GM13977 (cell line): Measurements from ENCODE around the gene FAM20C.

Source experiments
- DNase-seq: peaks from one replicate; pipeline ENCODE4 v3.0.0; 2012; ENCODE audit warnings: low spot score
- in situ Hi-C: fragments of 300-500 bp; cut with MboI; formaldehyde crosslinking; loops from one replicate; pipeline ENCODE4 v1.12.0; 2022; ENCODE audit warnings: low sequenced_read_pairs, low pct_unique_long_range_greater_than_20kb, mixed read lengths, inconsistent platforms; ENCODE audit not compliant: unreplicated experiment
- TF ChIP-seq, protein P1 (sequence below): IDR thresholded peaks from 2 replicates; pipeline ENCODE4 v1.5.1; 2012; ENCODE audit warnings: mild to moderate bottlenecking, control low read depth; ENCODE audit not compliant: insufficient read depth; ENCODE audit errors: extremely low read depth, missing control alignments

The FAM20C gene

DNA sequence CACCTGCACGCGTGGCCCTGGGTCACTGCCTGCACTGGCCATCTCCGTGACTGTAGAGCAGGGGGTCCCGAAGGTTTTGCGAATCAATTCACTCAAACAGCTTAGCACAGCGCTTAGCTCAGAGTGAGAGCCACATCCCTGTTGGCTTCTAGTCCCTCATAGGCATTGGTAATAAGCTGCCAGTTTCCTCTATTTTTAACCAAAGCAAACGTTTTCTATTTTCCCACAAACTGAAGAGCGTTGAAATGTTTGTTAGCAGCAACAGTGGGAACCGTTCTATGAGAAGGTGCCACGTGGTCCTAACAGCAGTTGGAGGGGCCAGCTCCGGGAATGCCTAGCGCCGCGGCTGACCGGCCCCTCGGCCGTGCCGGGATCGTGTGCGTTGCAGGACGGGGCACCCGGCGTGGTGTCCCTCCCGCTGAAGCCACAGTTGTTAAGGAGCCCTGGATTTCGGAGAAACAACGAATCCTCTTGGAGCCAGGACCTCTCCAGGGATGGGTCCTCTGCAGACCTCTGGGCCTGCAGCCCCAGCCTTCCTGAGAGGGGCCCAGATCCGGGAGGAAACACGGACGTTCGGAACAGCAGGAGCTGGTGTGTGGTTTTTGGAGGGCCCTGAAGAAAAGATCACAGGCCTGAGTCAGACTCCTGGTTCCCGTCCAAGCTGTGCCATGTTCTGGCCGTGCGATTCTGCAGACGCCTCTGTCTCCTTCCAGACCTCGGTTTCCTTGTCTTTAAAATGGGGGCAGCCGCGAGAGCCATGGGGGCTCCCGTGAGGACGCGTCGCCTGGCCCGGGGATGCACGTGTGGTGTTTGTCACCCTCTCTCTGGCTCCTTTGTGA lies 40.3 kb downstream of the FAM20C start:
- TF ChIP-seq, protein P1, sequence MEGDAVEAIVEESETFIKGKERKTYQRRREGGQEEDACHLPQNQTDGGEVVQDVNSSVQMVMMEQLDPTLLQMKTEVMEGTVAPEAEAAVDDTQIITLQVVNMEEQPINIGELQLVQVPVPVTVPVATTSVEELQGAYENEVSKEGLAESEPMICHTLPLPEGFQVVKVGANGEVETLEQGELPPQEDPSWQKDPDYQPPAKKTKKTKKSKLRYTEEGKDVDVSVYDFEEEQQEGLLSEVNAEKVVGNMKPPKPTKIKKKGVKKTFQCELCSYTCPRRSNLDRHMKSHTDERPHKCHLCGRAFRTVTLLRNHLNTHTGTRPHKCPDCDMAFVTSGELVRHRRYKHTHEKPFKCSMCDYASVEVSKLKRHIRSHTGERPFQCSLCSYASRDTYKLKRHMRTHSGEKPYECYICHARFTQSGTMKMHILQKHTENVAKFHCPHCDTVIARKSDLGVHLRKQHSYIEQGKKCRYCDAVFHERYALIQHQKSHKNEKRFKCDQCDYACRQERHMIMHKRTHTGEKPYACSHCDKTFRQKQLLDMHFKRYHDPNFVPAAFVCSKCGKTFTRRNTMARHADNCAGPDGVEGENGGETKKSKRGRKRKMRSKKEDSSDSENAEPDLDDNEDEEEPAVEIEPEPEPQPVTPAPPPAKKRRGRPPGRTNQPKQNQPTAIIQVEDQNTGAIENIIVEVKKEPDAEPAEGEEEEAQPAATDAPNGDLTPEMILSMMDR = no peak
- in situ Hi-C loops = no loop called here
- no peak for DNase-seq

DNA sequence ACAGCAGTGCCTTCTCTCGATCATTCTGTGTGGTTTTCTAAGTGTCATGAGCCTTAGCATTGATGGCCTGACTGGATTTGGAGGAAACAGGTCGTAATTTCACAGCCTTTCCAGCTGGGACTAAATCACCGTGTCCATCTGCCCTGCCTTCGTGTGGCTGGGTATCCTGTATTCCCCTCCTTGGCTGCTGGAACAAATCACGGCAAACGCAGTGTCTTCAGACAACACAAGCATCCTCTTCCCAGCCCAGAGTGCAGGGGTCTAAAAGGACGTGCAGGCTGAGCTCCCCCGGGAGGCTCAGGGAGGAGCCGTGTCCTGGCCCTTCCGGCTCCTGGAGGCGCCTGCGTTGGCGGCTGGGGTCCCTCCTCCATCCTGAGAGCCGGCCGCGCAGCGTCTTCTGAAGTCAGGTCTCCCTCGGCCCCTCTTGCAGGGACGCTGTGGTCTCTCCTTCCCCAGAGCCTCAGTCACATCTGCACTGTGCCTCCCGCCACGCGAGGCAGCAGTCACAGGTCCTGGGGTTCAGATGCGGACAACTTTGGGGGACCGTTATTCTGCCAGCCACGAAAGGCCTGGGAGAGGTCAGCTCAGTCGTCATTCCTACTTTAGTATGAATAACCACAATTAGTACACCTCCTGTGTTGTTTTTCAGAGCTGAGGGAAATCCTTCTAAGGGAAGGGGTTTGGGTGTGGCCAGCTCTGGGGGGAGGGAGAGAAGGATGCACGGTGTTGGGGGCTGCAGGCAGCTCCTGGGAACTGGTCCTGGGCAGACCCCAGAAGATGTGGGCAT lies 41.1 kb downstream of the FAM20C start:
- TF ChIP-seq, protein P1 = no peak
- in situ Hi-C loops = no loop called here
- DNase-seq = no peak

GRCh38 chr7:234051-234707 lies 41.8 kb downstream of the FAM20C start:
- no peak for DNase-seq
- TF ChIP-seq, protein P1 = no peak
- in situ Hi-C loops = no loop called here

DNA sequence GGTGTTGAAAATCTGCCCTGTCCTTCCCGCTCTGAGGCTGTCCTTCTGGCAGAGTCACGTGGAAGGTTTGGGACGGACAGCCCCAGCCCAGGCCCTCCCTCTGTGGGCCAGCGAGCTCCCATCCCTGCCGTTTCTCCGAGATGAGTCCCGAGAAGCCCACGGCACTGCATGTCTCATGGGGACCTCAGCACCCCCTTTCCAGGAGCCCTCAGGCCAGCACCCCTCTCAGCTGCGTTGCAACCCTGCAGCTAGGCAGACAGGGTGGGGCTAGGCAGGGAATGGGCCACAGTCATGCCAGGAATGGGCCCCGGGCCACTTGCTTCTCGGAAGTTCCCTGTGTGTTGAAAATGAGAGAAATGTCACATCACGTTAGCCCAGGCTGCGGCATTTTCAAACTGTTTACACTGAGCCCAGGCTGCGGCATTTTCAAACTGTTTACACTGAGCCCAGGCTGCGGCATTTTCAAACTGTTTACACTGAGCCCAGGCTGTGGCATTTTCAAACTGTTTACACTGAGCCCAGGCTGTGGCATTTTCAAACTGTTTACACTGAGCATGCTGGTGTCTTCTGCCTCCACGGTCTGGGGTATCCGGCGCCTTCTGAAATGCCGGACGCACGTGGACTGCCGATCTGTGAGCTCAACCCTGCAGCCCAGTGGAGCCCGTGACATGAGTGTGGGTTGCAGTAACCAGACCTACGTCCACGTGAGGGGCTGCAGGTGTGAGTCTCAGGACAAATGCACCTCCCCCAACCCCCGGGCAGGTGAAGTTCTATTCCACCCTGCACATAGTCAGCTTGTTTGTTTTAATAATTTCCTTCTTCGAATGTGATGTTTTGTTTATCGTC lies 42.6 kb downstream of the FAM20C start:
- TF ChIP-seq, protein P1 = no peak
- no peak for DNase-seq
- in situ Hi-C loops = no loop called here

DNA sequence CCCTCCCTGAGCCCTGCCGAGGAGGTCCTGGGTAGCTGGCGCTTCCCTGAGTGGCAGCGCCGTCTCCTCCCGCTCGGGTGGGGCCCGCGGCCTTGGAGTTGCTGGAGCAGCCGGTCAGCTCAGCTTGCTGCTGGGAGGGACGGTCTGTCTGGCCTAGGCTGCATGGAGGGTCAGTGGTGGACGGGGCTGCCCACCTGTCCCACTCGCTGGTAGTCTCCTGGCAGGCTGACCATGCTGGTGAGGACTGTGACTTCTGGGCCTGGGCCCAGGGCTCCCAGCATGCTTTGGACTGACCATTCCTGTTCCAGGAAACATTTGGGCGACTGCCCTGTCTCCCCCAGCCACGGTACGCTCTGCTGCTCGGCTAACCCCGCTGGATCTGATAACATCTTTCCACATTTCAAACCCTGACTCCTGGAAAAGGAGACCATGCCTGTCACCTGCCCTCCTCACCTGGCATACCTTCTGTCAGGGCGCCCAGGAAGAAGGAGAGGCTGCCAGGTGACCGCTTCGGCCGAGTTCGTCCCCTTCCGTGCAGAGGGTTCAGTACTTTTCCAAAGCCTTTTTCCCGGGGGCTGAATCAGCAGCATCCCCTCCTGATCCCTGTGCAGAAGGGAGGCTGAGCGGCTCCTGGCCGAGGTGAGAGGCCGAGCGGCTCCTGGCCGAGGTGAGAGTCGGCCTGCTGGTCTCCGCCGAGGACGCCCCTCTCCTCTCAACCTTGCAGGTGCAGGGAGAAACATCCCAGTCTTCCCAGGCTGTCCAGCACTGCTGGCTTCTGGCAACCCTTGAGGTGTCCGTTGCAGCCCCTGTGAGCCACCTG lies 43.4 kb downstream of the FAM20C start:
- in situ Hi-C loops = no loop called here
- TF ChIP-seq, protein P1 = no peak
- DNase-seq = no peak
